H1 (cell line): ENCODE results near the gene LCP1. TPM values are rescaled to one million over a fixed set of nuclear protein-coding genes. Genes with fewer than 3 reads are reported as not detected.
A peak's percentile ranks its signal among the peaks of the same experiment; 100 is the strongest.

Experiments
- CBX5 ChIP-seq: fragments of 300-800, 300-1000 bp; sonication (generic); IDR thresholded peaks from 2 replicates; pipeline ENCODE4 v1.7.1; 2016; ENCODE audit warnings: antibody characterized with exemption, low read length, low read depth
- CEBPB ChIP-seq: IDR thresholded peaks from 2 replicates; pipeline ENCODE4 v1.6.1; 2012; ENCODE audit warnings: low read depth, low read length
- EGR1 ChIP-seq: IDR thresholded peaks from 2 replicates; pipeline ENCODE4 v1.6.1; 2011; ENCODE audit warnings: low read depth, low read length, borderline replicate concordance
- EZH2 ChIP-seq: fragments of 200-600 bp; sonication (generic); IDR thresholded peaks from 2 replicates; pipeline ENCODE4 v1.7.1; 2012; ENCODE audit warnings: low read depth, mild to moderate bottlenecking, moderate library complexity, low read length, inconsistent platforms; ENCODE audit not compliant: severe bottlenecking
- HDAC6 ChIP-seq: IDR thresholded peaks from one replicate; pipeline ENCODE4 v1.7.1; 2012; ENCODE audit warnings: low read depth, mild to moderate bottlenecking, inconsistent platforms, low read length, moderate library complexity
- NRF1 ChIP-seq: IDR thresholded peaks from 2 replicates; pipeline ENCODE4 v1.6.1; 2011; ENCODE audit warnings: mild to moderate bottlenecking, low read depth, low read length, improper control_type of control experiment
- POLR2A ChIP-seq, 2 experiments: IDR thresholded peaks; 1 replicate in 1 of 2; 2 replicates in 1 of 2; pipeline ENCODE4 v1.6.1; 2011; ENCODE audit warnings: low read depth in 2 of 2, low read length in 2 of 2, mild to moderate bottlenecking in 2 of 2; ENCODE audit errors: control extremely low read depth in 1 of 2
- SAP30 ChIP-seq: fragments of 300-600 bp; sonication (generic); IDR thresholded peaks from 2 replicates; pipeline ENCODE4 v1.7.1; 2012; ENCODE audit warnings: low read length, moderate library complexity, mild to moderate bottlenecking, inconsistent platforms; ENCODE audit not compliant: insufficient read depth, insufficient replicate concordance
- SIRT6 ChIP-seq: IDR thresholded peaks from one replicate; pipeline ENCODE4 v1.7.1; 2012; ENCODE audit warnings: low read length, inconsistent platforms
- TAF1 ChIP-seq: IDR thresholded peaks from 2 replicates; pipeline ENCODE4 v1.6.1; 2011; ENCODE audit warnings: mild to moderate bottlenecking, low read depth, low read length
- ZNF274 ChIP-seq: IDR thresholded peaks from 2 replicates; pipeline ENCODE4 v1.7.0; 2012; ENCODE audit warnings: low read length, borderline replicate concordance; ENCODE audit errors: extremely low read depth
- polyA plus RNA-seq, 7 experiments: library from polyadenylated mRNA; depleted of rRNA in 3 of 7; stranded (reverse) in 5 of 7; unstranded in 2 of 7; fragments of >200 nt in 5 of 7; fragments of 200-250 nt in 2 of 7; gene quantifications; 1 replicate in 5 of 7; 2 replicates in 1 of 7; 4 replicates in 1 of 7; pipeline versions ENCODE4 v1.2.1 to v1.2.3, GENCODE V29; 2011 to 2013; ENCODE audit warnings: missing spikeins in 2 of 7, mixed read lengths in 2 of 7
- total RNA-seq: library from RNA; stranded (reverse); fragmentation: NEBNext Ultra II Directional; extraction: Animal tissue kit (Norgen Biotek cat#: 25700); gene quantifications from 2 replicates; pipeline ENCODE4 v1.2.1, GENCODE V29; 2021

Gene LCP1
- total and polyA plus RNA-seq, 2 of the 8 experiments (the other 6 are each of a cell fraction or from before 2014, with no cell fraction given), result 0.65 to 4.3 TPM

DNA sequence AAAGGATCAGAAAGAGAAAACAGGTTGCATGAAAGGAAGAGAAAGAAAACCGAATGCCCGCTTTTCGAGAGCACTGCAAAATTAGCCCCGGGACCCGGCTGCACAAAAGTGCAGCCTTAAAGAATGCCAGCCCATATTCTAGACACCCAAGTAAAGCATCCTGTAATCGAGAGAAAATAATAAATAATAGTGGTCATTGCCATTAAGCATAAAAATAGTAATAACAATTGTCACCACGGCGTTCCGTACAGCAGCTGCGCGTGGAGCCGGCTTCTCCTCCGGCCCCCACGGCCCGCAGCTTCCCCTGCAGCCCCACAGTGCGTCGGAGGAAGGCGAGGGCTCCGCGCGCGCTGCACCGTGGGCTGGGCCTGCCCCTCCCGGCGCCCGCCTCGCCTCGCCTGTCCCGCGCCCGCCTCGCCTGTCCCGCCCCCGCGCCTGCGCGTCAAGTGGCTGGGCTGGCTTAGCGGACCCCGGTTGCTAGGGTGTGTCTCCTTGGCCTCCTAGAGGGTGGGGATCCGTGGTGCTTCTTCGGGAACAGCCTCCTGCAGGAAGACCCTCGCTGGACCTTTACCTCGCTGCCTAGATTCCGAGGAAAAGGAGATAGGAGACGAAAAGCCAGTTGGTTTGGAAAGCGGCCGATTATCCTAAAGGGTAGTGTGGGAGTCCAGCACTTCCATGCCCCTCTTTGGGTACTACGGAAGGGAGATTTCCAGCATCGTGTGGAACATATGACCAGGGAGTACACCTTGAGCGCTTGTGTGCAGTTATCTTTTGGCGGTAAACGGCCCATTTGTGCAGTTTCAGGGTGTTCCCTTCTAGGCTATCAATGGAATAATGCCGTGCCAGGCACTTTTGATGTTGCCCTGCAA lies 29.7 kb upstream of the LCP1 start, which contains the start of gene LRRC63 (continued):
- TF ChIP-seq EGR1, result peak; percentile 61; the same call in 1 of the 2 replicates
- TF ChIP-seq NRF1, result peak; percentile 52
- TF ChIP-seq HDAC6, result no peak
- no peak for TF ChIP-seq CEBPB
- no peak for TF ChIP-seq SAP30
- no peak for TF ChIP-seq TAF1
- TF ChIP-seq POLR2A (IDR thresholded peaks at IDR 0.05; ENCODE audit: control extremely low read depth in 1 of 2, low read depth in 2 of 2, low read length in 2 of 2), result no peak
- TF ChIP-seq EZH2, result no peak
- TF ChIP-seq ZNF274, result no peak
- TF ChIP-seq CBX5, result no peak
- no peak for TF ChIP-seq SIRT6
